Inflammatory macrophage (primary cell): Measurements from ENCODE around the gene SYT8.
"Not testable (repeated sequence)": the region's sequence is repeated elsewhere in the genome, so short reads cannot be mapped to it uniquely, and the experiment has no call there.

Experiments used
- DNase-seq, 2 donors: peaks; one replicate each; pipeline ENCODE4 v3.0.0-alpha.2; 2020 to 2022
- total RNA-seq, 18 experiments: gene quantifications; one replicate each; lab custom pipeline; 2026; ENCODE audit warnings: mixed read lengths in 6 of 18, inconsistent platforms in 2 of 18; lab: John Stamatoyannopoulos, UW

SYT8 gene, protein sequence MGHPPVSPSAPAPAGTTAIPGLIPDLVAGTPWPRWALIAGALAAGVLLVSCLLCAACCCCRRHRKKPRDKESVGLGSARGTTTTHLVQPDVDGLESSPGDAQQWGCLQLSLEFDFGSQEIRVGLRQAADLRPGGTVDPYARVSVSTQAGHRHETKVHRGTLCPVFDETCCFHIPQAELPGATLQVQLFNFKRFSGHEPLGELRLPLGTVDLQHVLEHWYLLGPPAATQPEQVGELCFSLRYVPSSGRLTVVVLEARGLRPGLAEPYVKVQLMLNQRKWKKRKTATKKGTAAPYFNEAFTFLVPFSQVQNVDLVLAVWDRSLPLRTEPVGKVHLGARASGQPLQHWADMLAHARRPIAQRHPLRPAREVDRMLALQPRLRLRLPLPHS
- 0 to 0.26 (median 0) reads per million in 18 experiments for total RNA-seq

DNA sequence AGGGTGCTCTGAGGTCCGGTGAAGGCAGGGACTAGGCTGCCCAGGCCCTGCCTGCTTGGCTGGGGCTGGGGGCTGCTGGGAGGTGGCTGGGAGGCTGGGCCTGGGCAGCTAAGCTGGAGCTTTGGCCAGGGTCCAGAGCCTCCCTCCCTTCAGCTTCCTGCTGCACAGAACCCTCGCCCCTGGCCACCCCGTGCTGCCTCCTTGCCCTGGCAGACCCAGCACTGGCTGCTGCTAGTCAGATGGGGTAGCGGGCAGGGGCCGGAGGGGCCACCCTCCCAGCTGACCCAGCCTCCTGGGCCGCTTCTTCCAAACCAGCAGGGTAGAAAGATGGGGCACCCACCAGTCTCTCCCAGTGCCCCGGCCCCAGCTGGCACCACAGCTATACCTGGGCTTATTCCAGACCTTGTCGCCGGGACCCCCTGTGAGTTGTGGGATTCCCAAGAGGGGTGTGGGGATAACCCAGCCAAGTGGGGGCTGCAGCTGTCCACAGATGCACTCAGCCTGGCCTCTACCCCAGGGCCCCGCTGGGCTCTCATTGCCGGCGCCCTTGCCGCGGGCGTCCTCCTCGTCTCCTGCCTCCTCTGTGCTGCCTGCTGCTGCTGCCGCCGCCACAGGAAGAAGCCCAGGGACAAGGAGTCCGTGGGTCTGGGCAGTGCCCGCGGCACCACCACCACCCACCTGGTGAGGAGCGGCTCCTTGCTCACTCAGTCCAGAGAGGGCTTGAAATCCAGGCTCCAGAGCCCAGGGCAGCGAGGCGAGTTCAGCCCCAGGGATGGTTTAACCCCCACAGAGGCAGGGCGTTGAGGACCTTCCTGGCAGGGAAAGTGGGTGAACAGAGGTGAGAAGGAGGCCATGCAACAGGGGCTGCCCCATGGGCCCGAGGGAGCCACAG is at the start of gene SYT8:
Gene SYT8, plus strand, starts transcription at position 212 of the 892 bp plus-strand sequence. Its CDS starts 116 bp downstream, at position 328.
- DNase-seq = no peak

DNA sequence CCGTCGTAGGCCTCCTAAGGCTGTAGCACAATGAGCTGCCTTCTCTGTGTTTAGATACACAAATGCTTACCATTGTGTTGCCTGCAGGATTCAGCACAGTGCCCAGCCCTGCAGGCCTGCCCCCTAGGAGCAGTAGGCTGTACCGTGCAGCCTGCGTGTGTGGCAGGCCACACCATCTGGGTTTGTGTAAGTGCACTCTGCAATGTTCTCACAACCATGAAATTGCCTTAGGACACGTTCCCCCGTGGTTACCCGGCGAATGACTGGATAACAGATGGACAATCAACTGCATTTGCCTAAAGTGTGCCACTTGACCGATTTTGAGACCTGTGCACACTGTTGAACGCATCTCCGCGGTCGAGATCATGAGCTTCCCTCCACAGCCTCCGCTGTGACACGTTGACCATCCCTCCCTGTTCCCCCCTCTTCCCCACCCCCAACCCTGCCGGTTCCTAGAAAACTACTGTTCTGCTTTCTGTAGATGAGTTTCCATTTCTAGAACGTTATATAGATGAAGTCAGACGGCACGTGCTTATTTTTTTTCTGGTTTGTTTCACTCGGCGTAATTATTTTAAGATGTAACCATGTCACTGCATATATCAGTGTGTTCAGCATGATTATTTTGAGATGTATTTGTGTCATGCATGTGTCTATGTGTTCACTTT is 48.9 kb upstream of the SYT8 start:
- DNase-seq = peak; percentile 89 to 92

DNA sequence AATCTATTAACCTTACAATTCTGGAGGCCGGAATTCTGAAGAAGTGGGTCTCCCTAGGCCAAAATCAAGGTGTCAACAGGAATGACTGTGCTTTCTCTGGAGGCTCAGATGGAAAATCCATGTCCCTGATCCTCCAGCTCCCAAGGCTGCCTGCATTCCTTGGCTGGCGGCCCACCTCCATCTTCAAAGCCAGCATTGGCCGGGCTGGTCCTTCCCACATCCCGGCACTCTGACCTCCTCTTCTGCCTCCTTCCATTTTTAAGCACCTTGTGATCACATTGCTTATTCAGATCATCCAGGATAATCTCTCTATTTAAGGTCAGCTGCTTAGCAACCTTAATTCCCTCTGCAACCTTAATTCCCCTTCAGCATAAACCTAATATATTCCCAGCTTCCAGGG is 48.3 kb upstream of the SYT8 start:
- DNase-seq = no peak

DNA sequence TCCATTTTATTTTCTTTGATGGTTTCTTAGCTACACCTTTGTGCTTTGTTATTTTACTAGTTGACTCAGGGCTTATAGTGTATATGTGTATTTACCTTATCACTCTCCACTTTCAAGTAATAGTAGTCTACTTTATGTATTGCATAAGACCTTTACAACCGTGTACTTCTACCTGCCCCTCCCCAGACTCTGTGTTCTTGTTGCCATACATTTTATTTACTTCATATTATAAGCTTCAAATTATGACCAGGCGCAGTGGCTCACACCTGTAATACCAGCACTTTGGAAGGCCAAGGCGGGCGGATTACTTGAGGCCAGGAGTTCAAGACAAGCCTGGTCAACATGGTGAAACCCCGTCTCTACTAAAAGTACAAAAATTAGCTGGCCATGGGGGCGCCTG is 42.9 kb upstream of the SYT8 start:
- DNase-seq = no peak

DNA sequence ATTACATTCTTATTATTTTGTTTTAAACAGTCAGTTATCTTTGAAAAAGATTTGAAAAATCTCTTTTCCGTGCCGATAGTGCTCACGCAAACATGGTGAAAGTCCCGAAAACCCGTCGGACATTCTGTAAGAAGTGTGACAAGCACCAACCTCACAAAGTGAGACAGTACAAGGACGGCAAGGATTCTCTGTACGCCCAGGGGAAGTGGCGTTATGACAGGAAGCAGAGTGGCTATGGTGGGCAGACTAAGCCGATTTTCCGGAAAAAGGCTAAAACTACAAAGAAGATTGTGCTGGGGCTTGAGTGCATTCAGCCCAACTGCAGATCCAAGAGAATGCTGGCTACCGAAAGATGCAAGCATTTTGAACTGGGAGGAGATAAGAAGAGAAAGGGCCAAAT is 42.3 kb upstream of the SYT8 start:
- DNase-seq = peak in 1 of 2 donors; percentile 19

DNA sequence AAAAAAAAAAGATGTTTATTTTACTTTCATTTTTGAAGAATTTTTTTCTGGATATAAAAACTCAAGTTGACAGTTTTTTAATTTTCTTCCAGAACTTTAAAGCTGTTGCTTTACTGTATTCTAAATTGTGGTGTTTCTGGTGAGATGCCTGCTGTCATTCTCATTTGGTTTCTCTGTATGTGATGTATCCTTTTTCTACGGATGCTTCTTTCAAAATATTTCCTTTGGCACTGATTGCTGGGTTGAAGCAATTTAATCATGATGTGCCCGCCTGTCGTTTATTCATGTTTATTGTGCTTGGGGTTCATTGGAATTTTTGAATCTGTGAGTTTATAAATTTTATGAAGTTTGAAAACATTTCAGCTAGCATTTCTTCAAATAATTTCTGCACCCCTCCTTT is 41.7 kb upstream of the SYT8 start:
- no peak for DNase-seq

DNA sequence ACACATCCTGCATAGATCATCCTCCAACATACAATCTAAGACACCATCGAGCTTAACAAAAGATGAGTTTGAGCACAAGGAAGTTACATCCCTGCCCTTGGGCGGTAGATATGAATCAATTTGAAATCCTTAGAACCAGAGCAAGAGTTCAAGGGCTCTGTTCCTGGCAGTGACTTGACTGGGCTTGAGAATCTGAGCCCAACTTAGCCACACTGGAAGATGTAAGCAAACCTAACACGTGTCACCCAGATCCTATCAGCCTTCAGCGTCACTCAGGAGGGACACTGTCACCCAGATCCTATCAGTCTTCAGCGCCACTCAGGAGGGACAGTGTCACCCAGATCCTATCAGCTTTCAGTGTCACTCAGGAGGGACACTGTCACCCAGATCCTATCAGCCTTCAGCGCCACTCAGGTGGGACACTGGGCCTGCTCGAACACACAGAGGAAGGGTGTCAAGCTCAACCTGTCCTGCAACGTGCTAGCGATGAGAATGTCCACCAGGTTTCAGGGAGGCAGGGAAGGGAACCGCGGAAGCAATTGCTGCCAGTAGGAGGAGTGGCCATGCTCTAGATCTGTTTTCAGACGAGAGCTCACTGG is 38.3 kb upstream of the SYT8 start:
- no peak for DNase-seq

DNA sequence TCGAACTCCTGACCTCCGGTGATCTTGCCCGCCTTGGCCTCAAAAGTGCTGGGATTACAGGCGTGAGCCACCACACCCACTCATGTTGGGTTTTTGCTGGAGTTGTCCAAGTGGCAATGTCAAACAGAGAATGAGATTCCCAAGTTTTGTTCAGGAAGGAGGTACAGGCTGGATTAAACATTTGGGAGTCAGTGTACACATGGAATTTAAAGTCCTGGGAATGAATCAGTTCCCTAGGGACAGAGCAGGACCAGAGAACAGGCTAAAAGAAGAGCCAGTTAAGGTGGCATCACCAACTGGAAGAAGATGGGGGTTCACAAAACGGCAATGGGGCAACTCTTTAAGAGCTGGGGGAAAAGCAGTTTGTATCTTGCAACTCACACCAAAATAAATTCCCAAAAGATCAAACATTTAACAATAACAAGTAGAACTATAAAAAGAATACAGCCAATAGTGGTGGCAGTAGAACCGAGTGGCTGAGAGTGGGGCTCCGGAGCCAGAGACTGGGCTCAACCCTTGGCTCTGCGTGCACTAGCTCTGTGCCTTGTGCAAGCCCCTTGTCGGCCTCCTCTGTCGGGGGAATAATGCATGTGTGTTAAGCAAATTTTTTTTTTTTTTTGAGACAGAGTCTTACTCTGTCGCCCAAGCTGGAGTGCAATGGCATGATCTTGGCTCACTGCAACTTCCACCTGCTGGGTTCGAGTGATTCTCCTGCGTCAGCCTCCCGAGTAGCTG is 37.2 kb upstream of the SYT8 start:
- DNase-seq = no peak

DNA sequence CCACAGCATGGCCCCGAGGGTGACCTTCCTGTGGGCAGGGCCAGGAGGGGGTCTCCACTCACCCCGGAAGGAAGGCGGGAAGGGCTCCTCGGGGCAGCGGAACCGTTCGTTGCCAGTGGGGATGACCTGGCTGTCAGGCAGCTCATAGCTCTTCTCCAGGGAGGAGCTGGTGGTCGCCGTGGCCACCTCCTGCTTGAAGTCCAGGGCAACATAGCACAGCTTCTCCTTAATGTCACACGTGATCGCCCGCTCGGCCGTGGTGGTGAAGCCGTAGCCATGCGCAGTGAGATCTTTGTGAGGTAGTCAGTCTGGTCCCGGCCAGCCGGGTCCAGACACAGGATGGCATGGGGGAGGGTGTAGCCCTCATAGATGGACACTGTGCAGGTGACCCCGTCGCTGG is 31.5 kb upstream of the SYT8 start:
- no peak for DNase-seq

DNA sequence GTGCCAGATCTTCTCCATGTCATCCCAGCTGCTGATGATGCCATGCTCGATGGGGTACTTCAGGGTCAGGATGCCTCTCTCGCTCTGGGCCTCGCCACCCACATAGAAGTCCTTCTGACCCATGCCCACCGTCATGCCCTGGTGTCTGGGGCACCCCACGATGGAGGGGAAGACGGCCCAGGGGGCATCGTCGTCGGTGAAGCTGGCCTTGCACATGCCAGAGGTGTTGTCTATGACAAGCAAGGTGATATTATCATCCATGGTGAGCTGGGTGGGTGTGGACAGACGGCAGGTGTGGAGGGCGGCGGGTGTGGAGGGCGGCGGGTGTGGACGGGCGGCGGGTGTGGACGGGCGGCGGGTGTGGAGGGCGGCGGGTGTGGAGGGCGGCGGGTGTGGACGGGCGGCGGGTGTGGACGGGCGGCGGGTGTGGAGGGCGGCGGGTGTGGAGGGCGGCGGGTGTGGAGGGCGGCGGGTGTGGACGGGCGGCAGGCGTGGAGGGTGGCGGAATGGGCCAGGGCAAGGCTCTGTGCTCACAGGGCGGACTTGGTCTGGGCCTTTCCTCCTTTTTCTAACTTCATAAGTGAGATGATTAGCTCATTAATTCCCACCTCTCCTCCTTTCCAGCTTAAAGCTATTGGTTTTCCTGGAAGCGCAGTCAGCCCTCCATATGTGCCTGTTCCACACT is 30.8 kb upstream of the SYT8 start:
- not testable (repeated sequence) for DNase-seq

DNA sequence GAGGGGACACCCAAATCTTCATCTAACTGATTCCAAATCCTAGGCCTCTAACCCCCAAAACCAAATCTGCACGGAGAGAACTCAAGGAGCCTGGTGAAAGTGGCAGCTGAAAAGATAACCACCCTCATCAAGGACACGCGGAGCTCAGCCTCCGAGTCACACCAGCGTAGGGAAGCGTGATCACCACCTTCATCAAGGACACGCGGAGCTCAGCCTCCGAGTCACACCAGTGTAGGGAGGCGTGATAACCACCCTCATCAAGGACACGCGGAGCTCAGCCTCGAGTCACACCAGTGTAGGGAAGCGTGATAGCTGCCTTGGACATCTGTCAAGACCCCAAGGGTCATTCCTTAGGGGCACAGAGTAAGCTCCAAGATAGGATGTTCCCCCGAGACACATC is 29.3 kb upstream of the SYT8 start:
- DNase-seq = no peak

DNA sequence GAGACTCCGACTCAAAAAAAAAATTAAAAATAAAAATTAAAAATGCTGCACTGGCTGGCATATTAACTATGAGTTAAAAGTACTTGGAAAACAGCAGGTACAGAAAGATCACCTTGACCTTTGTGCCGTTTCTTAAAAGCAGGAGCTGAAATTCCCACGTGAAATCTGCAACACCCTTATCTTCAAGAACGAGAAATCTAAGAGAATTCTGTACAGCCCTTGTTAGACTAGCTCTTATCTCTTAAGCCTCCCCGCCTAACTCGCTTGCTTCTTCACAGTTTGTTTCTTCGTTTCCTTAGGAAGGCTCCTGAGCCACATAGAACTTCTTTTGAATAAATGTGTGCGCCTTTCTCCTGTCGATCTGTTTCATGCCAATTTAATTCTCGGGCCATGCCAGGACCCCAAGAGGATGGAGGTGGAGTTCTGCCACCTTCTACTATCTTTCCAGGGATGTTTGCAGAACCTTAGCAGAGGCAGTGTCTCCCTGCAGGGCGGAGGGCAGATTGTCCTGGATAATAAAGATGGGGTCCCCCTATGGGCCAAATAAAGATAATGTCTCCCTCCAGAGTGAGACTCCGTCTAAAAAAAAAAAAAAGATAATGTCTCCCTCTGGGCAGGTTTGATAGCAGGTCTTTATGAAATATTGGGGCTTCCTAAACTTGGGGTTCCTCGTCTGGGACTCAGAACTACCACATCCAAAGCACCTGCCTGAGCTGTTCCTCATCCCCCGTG is 27.4 kb upstream of the SYT8 start:
- no peak for DNase-seq

DNA sequence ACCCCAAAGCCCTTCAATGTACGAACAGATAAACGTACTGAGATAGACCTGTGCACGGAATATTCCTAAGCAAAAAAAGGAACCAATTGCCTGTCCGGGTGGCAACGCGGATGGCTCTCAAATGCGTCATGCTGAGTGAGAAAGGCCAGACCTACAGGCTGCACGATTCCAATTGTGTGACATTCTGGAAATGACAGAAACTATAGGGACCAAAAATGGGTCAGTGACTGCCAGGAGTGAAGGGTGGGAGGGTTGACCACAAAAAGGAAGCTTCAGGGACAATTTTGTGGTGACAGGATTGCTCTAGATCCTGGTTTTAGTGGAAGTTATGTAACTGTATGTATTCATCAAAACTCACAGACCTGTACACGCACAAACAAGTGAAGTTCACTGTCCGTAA is 24.0 kb upstream of the SYT8 start:
- DNase-seq = peak; percentile 87 to 91

DNA sequence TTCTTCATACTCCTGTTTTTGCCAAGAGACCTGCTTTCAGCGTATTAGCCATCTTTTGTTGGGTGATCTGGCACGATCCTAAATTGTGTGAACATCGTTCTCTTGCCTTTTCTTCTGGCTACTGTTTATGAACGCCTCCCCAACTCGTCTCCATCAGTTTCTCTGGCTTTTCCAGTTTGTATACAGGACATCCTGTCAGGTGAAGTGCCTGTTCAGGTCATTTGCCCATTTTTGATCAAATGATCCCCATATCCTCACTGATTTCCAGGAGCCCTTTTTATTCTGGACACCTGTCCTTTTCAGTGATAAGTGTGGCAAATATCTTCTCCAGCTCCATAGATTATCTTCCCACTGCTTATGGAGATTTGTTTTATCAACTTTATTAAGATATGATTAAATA is 22.5 kb upstream of the SYT8 start:
- no peak for DNase-seq

DNA sequence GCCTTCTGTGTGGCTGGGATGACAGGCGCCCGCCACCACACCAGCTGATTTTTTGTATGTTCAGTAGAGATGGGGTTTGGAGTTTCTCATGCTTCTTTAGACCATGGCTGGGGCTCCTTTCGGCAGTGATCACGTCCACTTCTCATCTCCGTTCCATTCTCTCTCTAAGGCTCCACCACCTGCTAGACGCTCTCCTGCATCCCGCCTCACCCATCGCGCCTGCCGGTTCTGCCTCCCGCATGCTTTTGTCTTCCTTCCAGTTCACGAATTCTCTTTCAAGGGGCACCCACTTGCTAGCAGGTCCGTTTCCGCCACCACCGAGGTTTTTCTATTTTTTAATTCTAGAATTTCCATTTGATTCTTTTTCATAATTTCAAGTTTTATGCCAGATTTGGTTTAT is 22.0 kb upstream of the SYT8 start:
- no peak for DNase-seq

DNA sequence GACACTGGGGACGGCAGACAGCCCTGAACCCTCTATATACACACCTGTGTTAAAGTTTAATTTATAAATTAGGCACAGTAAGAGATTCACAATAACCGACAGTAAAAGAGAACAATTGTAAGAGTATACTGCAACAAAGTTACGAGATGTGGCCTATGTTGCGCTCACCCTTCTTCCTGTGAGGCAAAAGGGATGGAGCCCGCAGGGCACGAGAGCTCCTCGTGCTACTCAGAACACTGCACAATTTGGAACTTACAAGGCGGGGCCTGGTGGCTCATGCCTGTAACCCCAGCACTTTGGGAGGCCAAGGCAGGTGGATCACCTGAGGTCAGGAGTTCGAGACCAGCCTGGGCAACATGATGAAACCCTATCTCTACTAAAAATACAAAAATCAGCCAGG is 21.4 kb upstream of the SYT8 start:
- not testable (repeated sequence) for DNase-seq

DNA sequence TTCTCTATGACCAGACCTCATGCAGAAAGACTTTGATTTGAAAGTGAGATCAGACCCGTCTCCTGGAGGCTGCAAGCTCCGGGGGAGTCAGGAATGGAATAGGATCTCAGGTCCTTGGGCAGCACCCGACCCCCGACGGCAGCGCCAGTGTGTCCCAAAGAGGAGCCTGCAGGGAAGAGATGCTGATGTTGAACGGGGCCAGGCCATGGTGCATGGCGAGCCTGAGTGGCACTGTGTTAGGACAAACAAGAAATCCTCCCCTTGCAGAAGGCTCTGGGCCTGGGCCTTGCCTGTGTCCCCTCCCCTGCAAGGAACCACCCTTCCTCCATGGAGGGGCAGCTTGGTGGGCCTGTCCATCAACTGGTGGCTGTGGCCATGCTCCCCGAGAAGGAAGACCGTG is 20.1 kb upstream of the SYT8 start:
- DNase-seq = no peak

DNA sequence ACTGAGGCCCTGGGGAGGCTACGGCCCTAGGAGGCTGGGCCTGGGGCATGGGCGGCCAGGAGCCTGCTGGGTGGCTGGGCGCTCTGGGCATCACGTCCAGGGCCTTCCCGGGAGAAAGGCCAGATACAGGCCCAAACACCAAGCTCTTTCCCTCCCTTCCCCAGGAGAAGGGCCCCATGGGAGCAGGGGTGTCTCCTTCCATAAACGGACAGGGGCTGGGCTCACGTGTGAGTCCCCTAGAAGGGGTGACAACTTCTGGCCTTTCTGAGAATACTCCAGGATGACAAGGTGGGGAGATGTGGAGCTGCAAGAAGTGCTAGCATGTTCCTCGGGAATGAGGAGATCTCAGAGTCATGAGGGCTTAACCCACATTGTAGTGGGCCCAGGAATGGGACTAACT is 19.5 kb upstream of the SYT8 start:
- no peak for DNase-seq

DNA sequence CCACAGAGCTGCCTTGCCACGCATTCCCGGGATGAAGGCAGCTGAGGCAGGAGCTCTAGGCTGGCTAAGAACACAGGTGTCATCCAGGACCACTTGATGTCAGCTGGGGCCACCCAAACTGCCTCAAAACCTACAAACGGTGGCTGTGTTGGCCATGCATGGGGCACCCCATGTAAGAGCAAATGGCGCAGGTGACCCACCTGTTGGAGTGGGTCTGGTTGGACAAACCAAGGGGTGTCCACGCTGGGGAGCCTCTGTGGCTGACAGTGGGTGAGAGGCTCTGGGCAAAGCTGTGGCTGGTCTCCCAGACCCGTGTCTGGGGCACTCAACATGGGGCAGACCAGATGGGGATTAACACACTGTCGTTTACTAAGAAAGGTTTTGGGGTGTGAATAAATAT is 19.0 kb upstream of the SYT8 start:
- DNase-seq = no peak

DNA sequence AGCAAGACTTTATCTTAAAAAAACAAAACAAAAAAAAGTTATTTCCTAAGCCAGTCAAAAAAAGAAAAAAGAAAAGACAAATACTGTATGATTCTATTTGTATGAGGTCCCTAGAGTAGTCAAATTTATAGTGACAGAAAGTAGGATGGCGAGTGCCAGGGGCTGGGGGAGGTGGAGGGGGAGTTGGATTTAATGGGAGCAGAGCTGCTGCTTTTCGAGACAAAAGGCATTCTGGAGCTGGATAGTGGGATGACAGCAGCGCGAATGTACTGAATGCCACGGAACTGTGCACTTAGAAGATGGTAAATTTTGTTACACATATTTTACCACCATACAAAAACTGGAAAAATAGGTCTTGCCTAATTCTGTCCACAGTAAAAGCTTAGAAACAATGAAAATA is 17.8 kb upstream of the SYT8 start:
- DNase-seq = no peak

DNA sequence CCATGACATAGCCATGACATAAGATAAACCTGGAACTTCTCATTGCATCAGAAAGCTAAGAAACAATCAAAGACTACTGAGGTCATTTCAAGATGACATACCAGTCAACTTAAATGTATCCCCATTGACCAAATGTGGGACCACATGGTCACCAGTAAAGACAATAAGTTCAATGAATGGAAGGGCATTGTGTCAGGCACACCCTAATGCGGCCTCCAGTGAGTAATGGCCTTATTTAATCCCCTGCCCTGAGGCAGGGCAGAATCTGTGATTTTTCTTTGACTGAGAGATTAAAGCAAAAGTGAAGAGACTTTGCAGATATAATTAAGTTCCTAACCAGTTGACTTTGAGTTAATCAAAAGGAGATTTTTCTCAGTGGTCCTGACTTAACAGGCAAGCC is 17.3 kb upstream of the SYT8 start:
- no peak for DNase-seq
